ENCODE measurements around the gene ECE1.
A peak's percentile ranks its signal among the peaks of the same experiment; 100 is the strongest.

ECE1 gene

DNA sequence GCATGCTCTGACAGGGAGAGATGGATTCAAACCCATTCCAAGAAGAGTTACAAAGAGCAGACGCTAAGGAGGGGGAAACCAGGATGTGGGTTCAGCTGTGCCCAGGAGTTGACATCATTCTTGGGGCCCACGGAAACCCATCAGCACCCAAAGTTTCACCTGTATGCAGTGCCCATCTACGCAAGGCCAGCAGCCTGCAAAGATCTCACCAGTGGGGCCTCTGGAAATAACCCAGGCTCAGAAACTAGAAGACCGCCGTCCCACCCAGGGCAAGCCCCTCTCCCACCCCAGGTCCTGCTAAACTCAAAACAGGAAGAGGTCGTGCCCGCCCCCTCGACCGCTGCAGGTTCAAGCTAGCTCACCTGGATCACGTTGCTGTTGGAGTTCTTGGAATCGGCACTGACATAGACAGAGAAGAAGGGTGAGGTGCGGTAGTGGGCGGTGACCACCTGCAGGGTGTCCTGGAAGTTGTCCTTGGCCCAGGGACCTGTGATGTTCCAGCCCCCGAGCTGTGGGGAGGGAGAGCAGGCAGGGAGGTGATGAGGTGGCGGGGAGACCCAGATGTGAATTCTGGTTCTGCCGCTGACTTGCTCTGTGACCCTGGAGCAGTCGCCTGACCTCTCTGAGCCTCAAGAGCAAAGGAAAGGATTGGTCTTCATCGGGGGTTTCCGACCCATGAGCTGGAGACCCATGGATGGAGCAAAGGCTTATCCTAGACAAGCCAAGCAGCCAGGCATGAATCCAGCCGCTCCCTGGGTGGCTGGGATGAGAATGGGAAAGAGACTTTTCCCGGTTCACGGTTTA, 31.7 kb downstream of the ECE1 start:
- no peak for DNase-seq (ENCODE audit: low spot score)
- TF ChIP-seq, protein P1, sequence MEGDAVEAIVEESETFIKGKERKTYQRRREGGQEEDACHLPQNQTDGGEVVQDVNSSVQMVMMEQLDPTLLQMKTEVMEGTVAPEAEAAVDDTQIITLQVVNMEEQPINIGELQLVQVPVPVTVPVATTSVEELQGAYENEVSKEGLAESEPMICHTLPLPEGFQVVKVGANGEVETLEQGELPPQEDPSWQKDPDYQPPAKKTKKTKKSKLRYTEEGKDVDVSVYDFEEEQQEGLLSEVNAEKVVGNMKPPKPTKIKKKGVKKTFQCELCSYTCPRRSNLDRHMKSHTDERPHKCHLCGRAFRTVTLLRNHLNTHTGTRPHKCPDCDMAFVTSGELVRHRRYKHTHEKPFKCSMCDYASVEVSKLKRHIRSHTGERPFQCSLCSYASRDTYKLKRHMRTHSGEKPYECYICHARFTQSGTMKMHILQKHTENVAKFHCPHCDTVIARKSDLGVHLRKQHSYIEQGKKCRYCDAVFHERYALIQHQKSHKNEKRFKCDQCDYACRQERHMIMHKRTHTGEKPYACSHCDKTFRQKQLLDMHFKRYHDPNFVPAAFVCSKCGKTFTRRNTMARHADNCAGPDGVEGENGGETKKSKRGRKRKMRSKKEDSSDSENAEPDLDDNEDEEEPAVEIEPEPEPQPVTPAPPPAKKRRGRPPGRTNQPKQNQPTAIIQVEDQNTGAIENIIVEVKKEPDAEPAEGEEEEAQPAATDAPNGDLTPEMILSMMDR (IDR thresholded peaks at IDR 0.05; ENCODE audit: extremely low read depth, insufficient read depth, missing control alignments): no peak
- in situ Hi-C loops (cut with MboI; ENCODE audit: low pct_unique_long_range_greater_than_20kb, low sequenced_read_pairs, unreplicated experiment): loop anchor here (10.0 kb wide), 1 partner anchor 106 kb away; no protein-coding TSS in a partner anchor

DNA sequence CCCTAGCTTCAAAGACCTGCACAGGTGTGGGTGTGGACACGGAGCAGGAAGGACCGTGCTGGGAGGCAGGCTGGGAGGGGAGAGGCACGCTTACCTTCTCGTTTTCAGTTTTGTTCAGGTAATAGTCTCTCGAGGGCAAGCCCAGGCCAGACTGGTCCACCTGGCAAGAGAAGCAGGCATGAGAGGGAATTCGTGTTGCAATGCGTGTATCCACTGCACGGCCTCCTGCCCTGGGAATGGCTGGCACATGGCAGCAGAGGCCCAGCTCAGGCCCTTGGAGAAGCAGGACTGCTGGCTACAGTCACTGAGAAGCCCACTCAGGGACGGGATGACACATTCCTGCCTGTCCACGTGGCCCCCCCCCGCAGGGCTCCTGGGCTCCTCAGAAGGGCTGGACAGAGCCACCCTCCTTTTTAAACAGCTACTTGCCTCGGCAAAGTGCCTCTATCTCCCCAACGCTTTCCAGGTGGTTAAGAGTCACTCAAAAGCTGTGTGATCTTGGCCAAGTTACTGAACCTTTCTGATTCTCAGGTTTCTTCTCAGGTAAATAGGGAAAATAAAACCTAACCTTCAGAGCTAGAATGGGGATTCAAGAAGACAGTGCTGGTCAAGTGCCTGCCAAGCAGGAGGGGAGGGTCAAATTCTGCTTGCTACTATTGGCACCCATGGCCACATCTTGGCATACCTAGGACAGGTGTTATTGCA, 32.7 kb downstream of the ECE1 start:
- in situ Hi-C loops (cut with MboI; ENCODE audit: low pct_unique_long_range_greater_than_20kb, low sequenced_read_pairs, unreplicated experiment): loop anchor here (10.0 kb wide), 1 partner anchor 107 kb away; no protein-coding TSS in a partner anchor
- TF ChIP-seq, protein P1 (IDR thresholded peaks at IDR 0.05; ENCODE audit: extremely low read depth, insufficient read depth, missing control alignments): no peak
- no peak for DNase-seq (ENCODE audit: low spot score)

DNA sequence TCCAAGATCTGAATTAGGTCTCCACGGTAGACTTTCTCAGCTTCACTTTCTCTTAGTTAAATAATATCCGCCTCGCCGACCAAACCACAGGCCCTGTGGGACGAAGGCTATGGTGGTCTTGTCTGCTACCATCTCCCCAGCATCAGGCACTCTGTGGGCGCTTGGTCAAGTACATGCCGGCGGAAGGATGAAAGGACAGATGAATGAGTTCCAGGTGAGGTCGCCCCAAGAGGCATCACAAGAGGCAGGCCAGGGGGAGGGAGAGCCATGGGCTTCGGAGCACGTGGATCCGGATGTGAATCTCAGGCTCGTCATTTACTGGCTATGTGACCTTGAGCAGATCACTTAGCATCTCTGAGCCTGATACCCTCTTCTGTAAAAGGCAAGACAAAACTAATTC, 33.5 kb downstream of the ECE1 start:
- no peak for DNase-seq (ENCODE audit: low spot score)
- TF ChIP-seq, protein P1 (IDR thresholded peaks at IDR 0.05; ENCODE audit: extremely low read depth, insufficient read depth, missing control alignments): no peak
- in situ Hi-C loops (cut with MboI; ENCODE audit: low pct_unique_long_range_greater_than_20kb, low sequenced_read_pairs, unreplicated experiment): loop anchor here (10.0 kb wide), 1 partner anchor 108 kb away; no protein-coding TSS in a partner anchor

DNA sequence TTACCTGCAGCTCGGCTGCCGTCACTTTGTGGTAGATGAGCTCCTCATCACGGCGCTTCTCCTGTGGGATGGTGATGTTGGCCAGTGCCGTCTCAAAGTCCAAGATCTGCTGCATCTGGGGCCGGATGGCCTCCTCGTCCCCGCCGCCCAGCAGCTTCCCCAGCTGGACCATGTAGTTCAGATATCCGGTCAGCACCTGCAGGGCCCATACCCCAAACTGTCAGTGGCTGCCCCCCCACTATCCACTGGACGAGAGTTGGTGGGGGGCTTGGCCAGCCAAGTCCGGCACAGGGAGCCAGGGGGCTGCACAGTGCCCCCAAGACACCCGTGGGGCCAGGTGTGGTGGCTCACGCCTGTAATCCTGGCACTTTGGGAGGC, 34.3 kb downstream of the ECE1 start:
- TF ChIP-seq, protein P1 (IDR thresholded peaks at IDR 0.05; ENCODE audit: extremely low read depth, insufficient read depth, missing control alignments): no peak
- no peak for DNase-seq (ENCODE audit: low spot score)
- in situ Hi-C loops (cut with MboI; ENCODE audit: low pct_unique_long_range_greater_than_20kb, low sequenced_read_pairs, unreplicated experiment): loop anchor here (10.0 kb wide), 1 partner anchor 109 kb away; no protein-coding TSS in a partner anchor

DNA sequence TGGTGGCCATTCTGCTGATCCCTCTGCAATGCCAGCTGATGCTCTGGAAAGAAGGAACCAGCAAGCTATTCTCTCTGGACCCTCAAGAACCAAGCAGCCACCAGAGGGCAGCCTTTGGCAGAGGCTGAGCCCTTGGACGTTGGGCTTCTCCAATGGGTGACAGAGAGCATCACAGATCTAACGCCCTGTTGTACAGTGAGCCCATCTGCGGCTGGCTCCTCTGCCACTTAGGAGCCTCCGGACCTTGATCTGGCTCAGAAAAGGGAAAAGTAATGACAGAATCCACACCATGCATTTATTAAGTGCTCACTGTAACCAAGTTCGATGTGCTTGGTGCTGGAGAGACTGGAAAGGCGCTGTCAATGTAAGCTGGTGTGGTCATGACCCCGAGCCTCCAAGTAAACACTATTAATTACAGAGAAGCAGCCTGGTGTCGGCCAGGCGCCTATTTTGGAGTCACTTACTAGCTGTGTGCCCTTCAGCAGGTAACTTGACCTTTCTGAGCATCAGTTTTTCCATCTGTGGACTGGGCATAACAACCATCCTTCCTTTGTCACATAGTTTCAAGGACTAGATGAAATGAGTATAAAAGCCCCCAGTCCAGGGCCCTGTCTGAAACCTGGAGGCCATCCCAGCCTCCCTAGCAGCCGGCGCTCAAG, 34.9 kb downstream of the ECE1 start:
- peak; percentile 80 for DNase-seq (ENCODE audit: low spot score)
- in situ Hi-C loops (cut with MboI; ENCODE audit: low pct_unique_long_range_greater_than_20kb, low sequenced_read_pairs, unreplicated experiment): loop anchor here (10.0 kb wide), 1 partner anchor 109 kb away; no protein-coding TSS in a partner anchor
- TF ChIP-seq, protein P1 (IDR thresholded peaks at IDR 0.05; ENCODE audit: extremely low read depth, insufficient read depth, missing control alignments): peak; percentile 86

DNA sequence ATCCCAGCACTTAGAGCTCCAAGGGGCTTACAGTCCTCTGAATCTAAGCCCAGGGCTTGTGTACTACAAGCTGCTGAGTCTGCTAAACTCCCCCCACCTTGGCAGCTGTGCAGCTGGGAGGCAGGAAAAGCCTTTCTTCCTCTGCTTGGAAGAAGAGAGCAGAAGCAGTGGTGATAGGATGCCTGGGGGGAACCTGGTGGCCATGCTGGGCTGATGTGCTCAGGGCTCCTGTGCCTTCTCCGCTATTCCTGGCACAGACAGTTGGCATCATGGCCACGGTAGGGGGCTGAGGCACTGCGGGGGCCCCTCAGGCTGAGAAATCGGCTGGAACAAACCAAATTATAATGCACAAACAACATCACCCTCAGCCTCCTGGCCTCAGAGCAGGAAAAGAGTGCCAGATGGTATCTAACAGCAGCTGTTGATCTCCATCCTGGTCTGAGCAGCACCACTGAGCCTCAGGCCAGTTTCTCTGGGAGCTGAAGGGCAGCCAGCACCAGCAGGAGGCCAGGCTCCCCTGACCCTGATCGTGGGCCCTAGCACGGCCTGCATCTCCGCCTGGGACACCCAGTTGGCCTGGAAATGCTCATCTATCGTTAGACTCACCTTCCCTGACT, 35.8 kb downstream of the ECE1 start:
- in situ Hi-C loops (cut with MboI; ENCODE audit: low pct_unique_long_range_greater_than_20kb, low sequenced_read_pairs, unreplicated experiment): loop anchor here (10.0 kb wide), 1 partner anchor 110 kb away; no protein-coding TSS in a partner anchor
- no peak for DNase-seq (ENCODE audit: low spot score)
- TF ChIP-seq, protein P1 (IDR thresholded peaks at IDR 0.05; ENCODE audit: extremely low read depth, insufficient read depth, missing control alignments): no peak

Data from GM13977 (cell line).